IMR-90 (cell line): ENCODE measurements around the gene ATOSA. TPM values are rescaled to one million over a fixed set of nuclear protein-coding genes. Genes with fewer than 3 reads are reported as not detected.

ENCODE experiments used
- ATAC-seq: fragments of 200-7000 bp; cut with Tn5 transposase; 2 replicates; pipeline ENCODE4 v1.9.1; 2020; ENCODE audit warnings: low read depth, mild to moderate bottlenecking, moderate library complexity
- BruUV-seq: library from RNA; stranded (reverse); fragments of 400-500 nt; replicated peaks from 2 replicates; lab custom pipeline; 2021; lab: Mats Ljungman, UMichigan
- CTCF ChIA-PET: fragments of 300-600 bp; formaldehyde crosslinking; extraction: SDS; loops from one replicate; lab custom pipeline; 2021; ENCODE audit warnings: antibody characterized with exemption; lab: Yijun Ruan, JAX
- POLR2A ChIA-PET: fragments of 300-600 bp; sonication (Branson Sonifier 250); formaldehyde crosslinking; loops from one replicate; lab custom pipeline; 2022; ENCODE audit warnings: antibody characterized with exemption; ENCODE audit not compliant: unreplicated experiment; lab: Charles Lee
- DNase-seq: peaks from one replicate; pipeline ENCODE4 v3.0.0; 2013
- H2AFZ ChIP-seq: replicated peaks from 2 replicates; pipeline ENCODE3; 2013; ENCODE audit warnings: low read length, mild to moderate bottlenecking; ENCODE audit not compliant: poor library complexity
- H2AK5ac ChIP-seq: 2 replicates; pipeline ENCODE4 v1.6.1; 2013; ENCODE audit warnings: low read depth, low read length, inconsistent platforms
- H2AK9ac ChIP-seq: replicated peaks from 2 replicates; pipeline ENCODE3; 2013; ENCODE audit warnings: mild to moderate bottlenecking, low read depth, low read length, moderate library complexity; ENCODE audit not compliant: poor library complexity
- H2BK120ac ChIP-seq: 2 replicates; pipeline ENCODE4 v1.6.1; 2013; ENCODE audit warnings: low read depth, low read length, inconsistent platforms
- H2BK15ac ChIP-seq: 3 replicates; pipeline ENCODE4 v1.6.1; 2013; ENCODE audit warnings: low read depth, low read length, inconsistent platforms
- H2BK20ac ChIP-seq: 2 replicates; pipeline ENCODE4 v1.6.1; 2013; ENCODE audit warnings: low read depth, mild to moderate bottlenecking, inconsistent platforms, low read length, moderate library complexity
- H2BK5ac ChIP-seq: 2 replicates; pipeline ENCODE4 v1.6.1; 2013; ENCODE audit warnings: mild to moderate bottlenecking, low read depth, low read length, inconsistent platforms; ENCODE audit not compliant: poor library complexity, severe bottlenecking
- H3K14ac ChIP-seq: replicated peaks from 2 replicates; pipeline ENCODE4 v1.6.1; 2013; ENCODE audit warnings: low read depth, low read length, inconsistent platforms
- H3K18ac ChIP-seq: 2 replicates; pipeline ENCODE4 v1.6.1; 2013; ENCODE audit warnings: low read depth, low read length, control low read depth
- H3K23ac ChIP-seq: 2 replicates; pipeline ENCODE4 v1.6.1; 2013; ENCODE audit warnings: low read depth, low read length, inconsistent platforms
- H3K27ac ChIP-seq: 2 replicates; pipeline ENCODE4 v1.5.1; 2013; ENCODE audit warnings: mild to moderate bottlenecking, control low read depth, low read length; ENCODE audit not compliant: insufficient read depth
- H3K27me3 ChIP-seq: 2 replicates; pipeline ENCODE4 v1.6.1; 2013; ENCODE audit warnings: low read length; ENCODE audit not compliant: control insufficient read depth, insufficient read depth
- H3K36me3 ChIP-seq: 2 replicates; pipeline ENCODE4 v1.6.1; 2013; ENCODE audit warnings: low read length, mixed read lengths; ENCODE audit not compliant: control insufficient read depth, insufficient read depth
- H3K4ac ChIP-seq: 2 replicates; pipeline ENCODE4 v1.6.1; 2013; ENCODE audit warnings: low read depth, low read length, inconsistent platforms
- H3K4me1 ChIP-seq: 2 replicates; pipeline ENCODE4 v1.6.1; 2013; ENCODE audit warnings: low read length, mixed read lengths; ENCODE audit not compliant: control insufficient read depth, insufficient read depth
- H3K4me2 ChIP-seq: 2 replicates; pipeline ENCODE4 v1.6.1; 2013; ENCODE audit warnings: low read depth, mild to moderate bottlenecking, control low read depth, low read length, moderate library complexity
- H3K4me3 ChIP-seq: 2 replicates; pipeline ENCODE4 v1.5.1; 2013; ENCODE audit warnings: low read depth, mild to moderate bottlenecking, control low read depth, low read length, moderate library complexity; ENCODE audit not compliant: insufficient read depth
- H3K56ac ChIP-seq: 2 replicates; pipeline ENCODE4 v1.6.1; 2013; ENCODE audit warnings: low read length, inconsistent platforms; ENCODE audit not compliant: insufficient read depth; ENCODE audit errors: extremely low read depth
- H3K79me1 ChIP-seq, 2 experiments: 2 replicates each; pipeline ENCODE4 v1.6.1; 2013; ENCODE audit warnings: low read length in 2 of 2, inconsistent platforms in 1 of 2, low read depth in 1 of 2
- H3K9ac ChIP-seq: 2 replicates; pipeline ENCODE4 v1.6.1; 2013; ENCODE audit warnings: low read depth, low read length, control low read depth
- H3K9me1 ChIP-seq: 2 replicates; pipeline ENCODE4 v1.6.1; 2013; ENCODE audit warnings: low read length, inconsistent platforms; ENCODE audit not compliant: insufficient read depth
- H3K9me3 ChIP-seq: 2 replicates; pipeline ENCODE4 v1.6.1; 2013; ENCODE audit warnings: low read length; ENCODE audit not compliant: control insufficient read depth, insufficient read depth
- H4K20me1 ChIP-seq: 2 replicates; pipeline ENCODE4 v1.6.1; 2013; ENCODE audit warnings: low read length, inconsistent platforms; ENCODE audit not compliant: insufficient read depth
- H4K5ac ChIP-seq: 2 replicates; pipeline ENCODE4 v1.6.1; 2013; ENCODE audit warnings: mild to moderate bottlenecking, low read depth, low read length, control low read depth
- H4K8ac ChIP-seq, 2 experiments: 2 replicates each; pipeline ENCODE4 v1.6.1; 2013; ENCODE audit warnings: low read depth in 2 of 2, low read length in 2 of 2, control low read depth in 1 of 2, inconsistent platforms in 1 of 2
- H4K91ac ChIP-seq: 2 replicates; pipeline ENCODE4 v1.6.1; 2013; ENCODE audit warnings: low read depth, low read length, inconsistent platforms; ENCODE audit not compliant: insufficient read depth
- BHLHE40 ChIP-seq: fragments of 150-350 bp; IDR thresholded peaks from 2 replicates; pipeline ENCODE4 v1.6.1; 2016; ENCODE audit warnings: mild to moderate bottlenecking, low read depth, low read length
- CEBPB ChIP-seq: IDR thresholded peaks from 2 replicates; pipeline ENCODE4 v1.6.1; 2012; ENCODE audit warnings: low read depth, low read length, improper control_type of control experiment
- ELK1 ChIP-seq: fragments of 150-350 bp; IDR thresholded peaks from 2 replicates; pipeline ENCODE4 v1.6.1; 2016; ENCODE audit warnings: low read depth, mild to moderate bottlenecking, low read length, moderate library complexity, borderline replicate concordance
- MAFK ChIP-seq: IDR thresholded peaks from 2 replicates; pipeline ENCODE4 v1.6.1; 2012; ENCODE audit warnings: low read depth, low read length, improper control_type of control experiment
- MAZ ChIP-seq: IDR thresholded peaks from 2 replicates; pipeline ENCODE4 v1.6.1; 2012; ENCODE audit warnings: low read depth, mild to moderate bottlenecking, low read length, improper control_type of control experiment, moderate library complexity, borderline replicate concordance
- NFE2L2 ChIP-seq: fragments of 150-350 bp; IDR thresholded peaks from 2 replicates; pipeline ENCODE4 v1.6.1; 2016; ENCODE audit warnings: low read depth, mild to moderate bottlenecking, low read length
- RFX5 ChIP-seq: IDR thresholded peaks from 2 replicates; pipeline ENCODE4 v1.8.0; 2012; ENCODE audit warnings: low read depth, mild to moderate bottlenecking, low read length, moderate library complexity
- SMC3 ChIP-seq: fragments of 150-350 bp; IDR thresholded peaks from 2 replicates; pipeline ENCODE4 v1.6.1; 2016; ENCODE audit warnings: low read depth, mild to moderate bottlenecking, antibody characterized with exemption, low read length, moderate library complexity
- WGBS, 2 experiments: methylation state at CpG; one replicate each; pipeline versions ENCODE4 v1.1.5 to v1.1.7; 2013; ENCODE audit warnings: missing lambda C conversion rate in 2 of 2; ENCODE audit not compliant: insufficient read length in 1 of 2; ENCODE audit errors: extremely low coverage in 2 of 2; 5-methylcytosine and 5-hydroxymethylcytosine counted together
- dilution Hi-C: fragments of 300-500 bp; cut with HindIII; formaldehyde crosslinking; loops from one replicate; pipeline ENCODE4 v1.14.3; 2018; ENCODE audit warnings: low sequenced_read_pairs; ENCODE audit not compliant: unreplicated experiment
- in situ Hi-C: fragments of 300-500 bp; cut with MboI; formaldehyde crosslinking; loops from 3 replicates; pipeline ENCODE4 v1.14.3; 2019; ENCODE audit warnings: low sequenced_read_pairs, inconsistent platforms, mixed read lengths
- intact Hi-C: fragments of 100-400 bp; cut with micrococcal nuclease; formaldehyde crosslinking; loops from 2 replicates; pipeline ENCODE4 v1.10.0; 2022
- polyA plus RNA-seq, 3 experiments: library from polyadenylated mRNA; depleted of rRNA; stranded (reverse); fragments of >200 nt; gene quantifications; 2 replicates each; pipeline ENCODE4 v1.2.3, GENCODE V29; 2012; ENCODE audit warnings: low replicate concordance in 1 of 3
- total RNA-seq: library from RNA; depleted of rRNA; stranded (reverse); fragments of >200 nt; gene quantifications from 2 replicates; pipeline ENCODE4 v1.2.3, GENCODE V29; 2012

Gene ATOSA
- total and polyA plus RNA-seq, 2 of the 4 experiments (the other 2 are of a cell fraction) = 13.2 to 17.2 TPM

- 0% methylated on average over 4 of the region's 8 CpGs; no CpG with 5 or more reads in 1 of the 2 experiments for WGBS, 2 experiments
- Histone ChIP-seq H3K4me1 (peaks cover 5% of the 10 kb centered on the region; the same call in 1 of the 2 replicates), H2BK20ac (peak overlapping the region; percentile 71), H2BK15ac (peak overlapping the region; percentile 52; the same call in 1 of the 3 replicates), H3K14ac (peak overlapping the region; percentile 79; the same call in 1 of the 2 replicates), H3K9me1 (peaks cover 2% of the 10 kb centered on the region), H3K4me3 (peak overlapping the region; percentile 37; the same call in 1 of the 2 replicates), H2AK5ac (no peak overlapping the region), H3K79me1 (peaks cover 3 to 13% of the 10 kb centered on the region in 2 experiments; a peak in 2 of 4 replicates), H2AFZ (peak overlapping the region; percentile 58), H2BK120ac (peak overlapping the region; percentile 81), H4K5ac (peak overlapping the region; percentile 71; the same call in 1 of the 2 replicates), H3K23ac (peak overlapping the region; percentile 86), H2AK9ac (no peak overlapping the region), H3K27ac (peak overlapping the region; percentile 24; the same call in 1 of the 2 replicates), H2BK5ac (peak overlapping the region; percentile 76), H4K91ac (peak overlapping the region; percentile 62; the same call in 1 of the 2 replicates), H4K8ac (peak overlapping the region in 1 of 2 experiments; percentile 70; a peak in 3 of 4 replicates), H3K56ac (peak overlapping the region; percentile 81), H3K9me3 (no peaks in the 10 kb centered on the region), H3K18ac (peak overlapping the region; percentile 62; the same call in 1 of the 2 replicates), H3K36me3 (no peaks in the 10 kb centered on the region), H3K4ac (peak overlapping the region; percentile 64; the same call in 1 of the 2 replicates), H3K27me3 (no peaks in the 10 kb centered on the region), H3K9ac (peak overlapping the region; percentile 51; the same call in 1 of the 2 replicates), H3K4me2 (peak overlapping the region; percentile 82), H4K20me1 (no peaks in the 10 kb centered on the region)
- ChIA-PET POLR2A (interaction anchor here (0.5 to 0.7 kb wide), 3 partner anchors 13 to 218 kb away, joined by 3 to 9 read pairs (median 5); no protein-coding TSS in a partner anchor), CTCF (interaction anchor here (1.0 to 1.7 kb wide), 4 partner anchors 10 to 130 kb away, joined by 3 to 4 read pairs (median 4); no protein-coding TSS in a partner anchor)
- dilution Hi-C loops (no loop called here), intact Hi-C loops (no loop called here), in situ Hi-C loops (loop anchor here (25.0 kb wide), 1 partner anchor 640 kb away; the partner anchor contains the start of gene MAPK6)
- TF ChIP-seq MAFK (peak; percentile 26; the same call in 1 of the 2 replicates), CEBPB (no peak), RFX5 (peak; percentile 93), MAZ (no peak), BHLHE40 (no peak), ELK1 (no peak), SMC3 (no peak), NFE2L2 (no peak)
- BruUV-seq = no TSS peak
- DNase-seq = peak; percentile 98
- peak; percentile 95 for ATAC-seq
Measured at GRCh38 chr15:52651868-52652267, 27.3 kb downstream of the ATOSA start.
